GM18870 (cell line): ENCODE data around the gene MAPK1.
"Not testable (repeated sequence)": the region's sequence is repeated elsewhere in the genome, so short reads cannot be mapped to it uniquely, and the experiment has no call there.

Experiments
- ATAC-seq: cut with Tn5 transposase; IDR thresholded peaks from one replicate; pipeline ENCODE4 v1.9.1; 2021; ENCODE audit warnings: moderate library complexity; ENCODE audit not compliant: unreplicated experiment

Gene MAPK1

DNA sequence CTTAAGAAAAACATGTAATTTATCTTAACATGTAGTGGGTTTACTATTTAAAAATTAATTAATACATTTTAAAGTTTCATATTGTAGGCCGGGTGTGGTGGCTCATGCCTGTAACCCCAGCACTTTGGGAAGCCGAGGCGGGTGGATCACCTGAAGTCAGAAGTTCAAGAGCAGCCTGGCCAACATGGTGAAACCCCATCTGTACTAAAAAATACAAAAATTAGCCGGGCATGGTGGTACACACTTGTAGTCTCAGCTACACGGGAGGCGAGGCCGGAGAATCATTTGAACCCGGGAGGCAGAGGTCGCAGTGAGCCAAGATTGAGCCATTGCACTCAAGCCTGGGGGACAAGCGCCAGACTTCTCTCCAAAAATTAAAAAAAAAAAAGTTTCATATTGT, 73.7 kb downstream of the MAPK1 start:
- ATAC-seq = not testable (repeated sequence)

DNA sequence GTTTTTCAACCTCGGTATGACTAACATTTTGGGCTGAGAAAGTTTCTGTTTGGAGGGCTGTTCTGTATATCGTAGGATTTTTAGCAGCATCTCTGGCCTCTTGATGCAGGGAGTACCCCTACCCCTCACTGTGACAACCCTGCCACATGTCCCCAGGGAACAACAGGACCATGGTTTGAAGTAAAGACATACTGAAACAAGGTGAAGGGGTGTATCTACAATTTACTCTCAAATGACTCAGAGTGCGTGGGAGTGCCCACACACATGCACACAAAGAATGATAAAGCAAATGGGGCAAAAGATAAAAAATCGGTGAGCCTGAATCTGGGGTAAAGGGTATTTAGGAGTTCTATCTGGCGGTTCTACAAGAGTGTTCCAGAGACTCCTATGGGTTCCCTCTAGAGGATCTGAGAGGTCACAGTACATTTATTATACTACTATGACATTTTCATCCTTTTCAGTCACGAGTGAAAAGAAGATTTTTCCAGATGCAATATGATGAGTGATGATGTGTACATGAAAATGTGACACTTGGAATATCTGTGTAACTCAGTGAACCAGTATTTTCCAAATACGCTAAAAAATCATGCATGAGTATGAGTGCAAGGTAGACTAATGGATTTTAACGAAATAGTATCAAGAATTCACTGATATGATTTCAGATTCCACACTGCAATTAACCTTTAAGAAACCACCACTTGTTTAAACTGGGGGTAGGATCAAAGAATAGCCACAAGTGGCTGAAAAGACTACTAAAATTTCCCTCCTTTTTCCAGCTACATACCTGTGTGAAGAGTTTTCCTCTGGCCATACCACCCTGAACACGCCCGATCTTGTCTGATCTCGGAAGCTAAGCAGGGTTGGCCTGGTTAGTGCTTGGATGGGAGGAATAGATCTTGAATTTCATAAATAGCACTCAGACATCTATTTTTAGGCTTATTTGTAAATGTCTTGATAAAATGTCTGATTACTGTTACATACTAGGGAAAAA, 75.5 kb downstream of the MAPK1 start:
- peak; percentile 55 for ATAC-seq

DNA sequence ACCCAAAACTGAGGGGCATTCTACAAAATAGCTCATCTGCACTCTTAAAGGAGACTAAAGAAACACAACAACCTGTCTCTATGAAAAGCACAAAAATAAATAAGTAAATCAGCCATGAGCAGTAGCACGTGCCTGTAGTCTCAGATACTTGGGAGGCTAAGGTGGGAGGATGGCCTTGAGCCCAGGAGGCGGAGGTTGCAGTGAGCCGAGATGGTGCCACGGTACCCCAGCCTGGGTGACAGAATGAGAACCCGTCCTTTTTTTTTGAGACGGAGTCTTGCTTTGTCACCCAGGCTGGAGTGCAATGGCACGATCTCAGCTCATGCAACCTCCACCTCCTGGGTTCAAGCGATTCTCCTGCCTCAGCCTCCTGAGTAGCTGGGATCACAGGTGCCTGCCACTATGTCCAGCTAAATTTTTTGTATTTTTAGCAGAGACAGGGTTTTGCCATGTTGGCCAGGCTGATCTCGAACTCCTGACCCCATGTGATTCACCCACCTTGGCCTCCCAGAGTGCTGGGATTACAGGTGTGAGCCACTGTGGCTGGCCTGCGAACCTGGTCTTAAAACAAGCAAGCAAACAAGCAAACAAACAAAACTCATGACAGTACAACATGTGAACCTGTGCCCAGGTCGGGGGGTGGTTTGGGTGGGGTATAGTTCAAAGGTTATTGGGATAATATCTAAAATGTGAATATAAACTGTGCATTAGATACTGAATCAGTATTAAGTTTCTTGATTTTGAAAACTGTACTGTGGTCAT, 76.4 kb downstream of the MAPK1 start:
- not testable (repeated sequence) for ATAC-seq

DNA sequence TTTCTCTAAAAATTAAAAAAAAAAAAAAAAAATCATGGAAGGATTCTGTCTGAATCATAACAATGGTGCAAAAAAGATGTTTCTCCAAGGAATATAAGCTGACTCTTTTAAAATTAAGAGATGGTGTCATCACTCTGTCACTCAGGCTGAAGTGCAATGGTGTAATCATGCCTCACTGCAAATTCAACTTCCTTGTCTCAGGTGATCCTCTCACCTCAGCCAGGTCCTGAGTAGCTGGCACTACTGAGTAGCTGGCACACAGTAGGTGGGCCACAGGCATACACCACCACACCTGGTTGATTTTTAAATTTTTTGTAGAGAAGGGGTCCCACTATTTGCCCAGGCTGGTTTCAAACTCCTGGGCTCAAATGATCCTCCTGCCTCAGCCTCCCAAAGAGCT, 77.1 kb downstream of the MAPK1 start:
- no peak for ATAC-seq

DNA sequence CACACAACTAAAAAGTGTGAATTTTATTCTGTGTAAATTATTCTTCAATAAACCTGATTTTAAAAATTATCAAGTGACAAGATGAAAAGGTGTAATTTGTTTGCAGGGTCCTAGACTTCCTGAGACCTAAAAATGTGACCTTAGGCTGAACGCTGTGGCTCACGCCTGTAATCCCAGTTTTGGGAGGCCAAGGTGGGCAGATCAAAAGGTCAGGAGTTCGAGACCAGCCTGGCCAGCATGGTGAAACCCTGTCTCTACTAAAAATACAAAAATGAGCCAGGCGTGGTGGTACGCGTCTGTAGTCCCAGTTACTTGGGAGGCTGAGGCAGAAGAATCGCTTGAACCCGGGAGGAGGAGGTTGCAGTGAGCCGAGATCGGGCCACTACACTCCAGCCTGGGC, 79.9 kb downstream of the MAPK1 start:
- not testable (repeated sequence) for ATAC-seq

DNA sequence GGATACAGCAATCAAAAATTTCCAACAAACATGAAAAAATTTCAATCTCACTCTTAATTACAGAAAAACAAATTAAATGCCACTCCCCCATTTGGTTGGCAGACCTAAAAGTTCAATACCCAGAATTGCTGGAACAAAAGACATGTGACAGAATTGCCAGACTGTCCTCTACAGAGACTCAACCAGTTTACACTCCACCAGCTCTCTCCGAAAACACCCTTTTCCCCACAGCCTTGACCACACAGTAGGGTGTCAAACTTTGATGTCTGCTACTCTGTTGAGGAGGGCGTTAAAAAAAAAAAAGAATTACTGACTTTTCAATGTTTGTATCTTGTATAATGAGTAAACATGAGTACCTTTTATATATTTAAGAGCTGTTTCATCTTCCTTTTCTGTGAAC, 87.2 kb downstream of the MAPK1 start:
- ATAC-seq = no peak

DNA sequence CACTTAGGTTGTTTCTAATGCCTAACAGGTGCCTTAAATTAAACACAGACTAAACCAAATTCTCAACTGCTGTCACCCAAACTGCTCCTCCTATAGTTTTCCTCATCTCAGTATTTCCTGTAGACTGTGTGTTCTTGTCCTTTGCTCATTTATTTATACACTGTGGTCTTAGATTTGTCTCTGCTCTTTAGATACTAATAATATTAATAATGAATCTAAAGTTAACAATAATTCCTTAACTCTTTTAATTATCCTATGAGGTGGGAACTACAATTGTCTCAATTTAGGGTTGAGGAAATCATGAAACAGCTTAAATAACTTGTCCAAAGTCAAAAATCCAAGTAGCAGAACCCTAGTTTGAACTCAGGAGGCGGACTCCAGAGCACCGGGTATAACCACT, 88.0 kb downstream of the MAPK1 start:
- no peak for ATAC-seq

DNA sequence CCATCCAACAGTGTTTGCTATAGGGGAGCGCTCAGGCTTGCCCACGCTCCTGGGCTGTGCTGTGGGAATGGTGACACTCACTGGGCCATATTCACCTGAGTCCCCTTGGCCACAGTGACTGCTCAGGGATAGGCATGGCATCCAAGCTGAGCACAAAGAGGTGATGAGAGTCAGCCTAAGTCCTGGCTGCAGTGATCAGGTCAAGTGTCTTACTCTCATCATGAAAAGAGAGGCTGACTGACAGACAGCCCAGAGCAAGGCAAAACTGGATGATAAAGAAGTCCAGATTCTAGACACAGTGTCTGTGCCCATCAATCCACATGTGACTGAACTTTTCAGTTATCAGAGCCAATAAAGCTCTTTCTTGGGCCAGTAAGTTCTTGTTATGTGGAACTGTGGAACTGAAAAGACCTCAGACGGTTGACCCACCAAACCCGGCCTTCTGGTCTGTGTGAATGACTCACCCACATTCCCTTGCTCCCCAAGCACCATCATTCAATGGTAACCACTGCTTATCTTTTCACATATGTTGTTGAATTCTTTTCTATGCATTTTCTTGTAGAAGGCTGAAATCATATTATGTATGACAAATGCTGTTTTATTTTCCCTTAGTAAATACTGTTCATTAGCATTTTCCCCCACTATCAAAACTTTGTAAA, 88.6 kb downstream of the MAPK1 start:
- no peak for ATAC-seq

DNA sequence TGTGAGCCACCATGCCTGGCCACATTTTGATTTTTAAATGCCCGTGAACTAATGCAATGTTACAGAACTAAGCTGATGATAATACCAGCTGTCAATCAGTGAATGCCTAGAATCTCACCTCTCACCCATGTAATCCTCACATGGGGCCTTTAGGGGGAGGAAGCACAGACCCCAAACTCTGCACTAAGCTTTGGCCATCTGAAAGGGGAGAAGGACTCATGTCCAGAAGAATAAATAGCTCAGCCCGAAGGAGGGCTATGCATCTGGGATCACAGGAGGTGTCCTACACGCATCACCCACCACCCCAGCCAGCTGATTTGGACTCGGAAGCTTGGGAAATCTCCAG, 95.8 kb downstream of the MAPK1 start:
- ATAC-seq = no peak

DNA sequence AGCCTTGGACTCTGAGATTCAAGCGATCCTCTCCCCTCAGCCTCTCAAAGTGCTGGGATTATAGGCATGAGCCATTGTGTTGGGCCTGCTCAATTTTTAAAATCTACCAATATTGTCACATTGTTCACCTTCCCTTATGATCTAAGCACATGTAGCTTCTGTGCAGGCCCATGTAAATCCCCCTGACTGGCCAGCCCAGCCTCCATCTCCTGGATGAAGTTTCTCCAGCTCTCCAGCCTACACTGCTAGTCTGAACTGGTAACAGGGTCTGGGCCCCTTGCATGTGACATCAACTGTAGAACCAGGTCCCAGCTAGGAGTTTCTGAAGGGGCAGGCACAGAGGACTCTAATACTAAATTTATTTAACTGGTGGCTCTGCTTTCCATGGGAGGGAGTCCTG, 99.0 kb downstream of the MAPK1 start:
- no peak for ATAC-seq

DNA sequence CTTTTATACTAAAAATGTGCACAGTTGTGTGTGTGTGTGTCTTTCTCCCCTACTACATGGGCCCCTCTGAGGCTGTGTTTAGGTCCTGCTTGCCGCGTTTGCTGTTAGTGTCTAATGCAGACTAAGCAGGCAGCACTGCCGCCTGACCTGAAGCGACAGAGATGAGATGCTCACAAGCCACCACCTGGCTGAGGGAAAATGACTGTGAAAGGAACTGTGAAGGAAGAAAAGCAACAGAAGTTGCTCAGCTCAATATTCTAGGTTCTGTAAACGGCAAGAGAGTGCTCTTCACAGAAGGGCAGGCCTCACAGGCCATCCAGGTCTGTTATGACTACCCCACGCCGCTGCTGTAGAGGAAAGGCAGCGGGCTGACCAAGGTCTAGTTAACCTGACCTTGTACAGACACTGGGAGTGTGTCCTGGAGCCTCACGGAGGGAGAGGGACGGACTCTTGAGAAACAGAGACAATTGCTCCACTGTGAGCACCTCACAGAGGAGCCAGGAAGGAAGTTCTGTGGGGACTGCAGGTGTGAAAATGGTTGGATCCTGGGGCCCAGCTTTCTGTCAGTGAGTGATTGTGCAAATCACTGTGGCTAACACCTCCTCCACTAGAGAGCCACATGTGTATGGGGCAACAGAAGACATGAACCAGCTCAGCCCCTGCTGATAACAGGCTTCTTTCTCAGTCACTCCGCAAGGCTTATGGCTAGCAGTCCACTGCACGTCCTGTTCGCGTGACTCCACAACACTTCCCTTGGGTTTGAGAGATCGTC, 100.6 kb downstream of the MAPK1 start:
- ATAC-seq = no peak

DNA sequence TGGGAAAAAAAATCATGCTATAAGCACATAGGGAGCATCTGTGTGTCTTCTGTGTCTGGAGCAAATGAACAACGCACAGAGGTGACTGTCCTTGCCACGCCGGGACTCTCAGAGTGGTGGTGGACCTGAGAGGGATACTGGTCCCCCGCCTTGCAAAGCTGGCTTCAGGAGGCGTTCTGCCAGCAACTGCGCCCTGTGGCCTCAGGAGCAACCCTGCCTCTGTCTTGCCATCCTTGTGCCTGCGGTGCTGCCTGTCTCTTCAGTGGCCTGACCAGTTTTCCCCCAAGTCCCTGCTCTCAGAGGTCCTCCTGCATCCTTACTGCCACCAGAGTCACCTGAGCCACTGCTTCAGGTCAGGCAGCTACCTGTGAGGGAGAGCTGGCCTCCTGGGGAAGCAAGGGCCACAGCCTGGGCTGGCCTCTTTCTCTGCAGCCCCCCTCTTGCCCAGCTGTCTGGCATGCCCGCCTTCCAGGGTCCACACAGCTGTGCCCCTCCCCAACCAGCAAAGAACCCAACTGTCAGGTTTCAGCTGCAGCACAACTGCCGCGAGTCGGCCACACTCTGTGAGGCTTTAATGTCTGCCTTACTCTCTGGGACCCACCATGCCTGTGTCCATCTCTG, 101.4 kb downstream of the MAPK1 start:
- no peak for ATAC-seq

DNA sequence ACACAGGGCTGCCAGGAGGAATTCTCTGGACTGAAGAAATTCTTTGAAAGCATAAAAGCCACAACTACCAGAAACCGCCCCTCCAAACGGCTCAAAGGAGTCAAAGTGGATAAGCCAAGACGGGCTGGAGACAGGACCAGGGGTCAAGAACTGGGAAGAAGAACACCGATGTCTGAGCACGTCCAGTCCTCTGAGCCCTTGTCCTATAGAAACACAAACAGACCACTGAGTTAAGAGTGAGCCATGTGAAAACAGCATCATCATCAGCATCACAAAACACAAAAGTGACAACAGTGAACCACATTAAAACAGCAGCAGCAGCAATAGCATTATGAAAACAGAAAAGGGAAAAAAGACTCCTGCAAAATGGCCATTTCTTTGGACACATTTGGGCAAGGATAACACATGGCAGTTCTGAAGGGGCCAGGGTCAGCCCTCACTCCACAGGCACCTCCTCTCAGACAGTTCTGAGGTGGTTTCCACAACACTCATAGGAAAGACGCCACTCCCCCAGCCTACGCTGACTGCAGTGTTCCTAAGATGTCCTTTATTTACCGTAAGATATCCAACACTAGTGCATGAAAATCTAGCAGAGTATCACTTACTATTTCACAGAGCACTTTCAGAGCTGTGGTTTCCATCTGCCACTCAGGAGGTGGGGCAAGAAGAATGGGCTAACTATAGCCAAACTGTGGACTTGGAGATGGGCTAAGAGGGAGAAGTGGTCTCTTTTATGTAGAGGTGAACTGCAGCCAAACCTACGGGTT, 103.2 kb downstream of the MAPK1 start:
- ATAC-seq = no peak

DNA sequence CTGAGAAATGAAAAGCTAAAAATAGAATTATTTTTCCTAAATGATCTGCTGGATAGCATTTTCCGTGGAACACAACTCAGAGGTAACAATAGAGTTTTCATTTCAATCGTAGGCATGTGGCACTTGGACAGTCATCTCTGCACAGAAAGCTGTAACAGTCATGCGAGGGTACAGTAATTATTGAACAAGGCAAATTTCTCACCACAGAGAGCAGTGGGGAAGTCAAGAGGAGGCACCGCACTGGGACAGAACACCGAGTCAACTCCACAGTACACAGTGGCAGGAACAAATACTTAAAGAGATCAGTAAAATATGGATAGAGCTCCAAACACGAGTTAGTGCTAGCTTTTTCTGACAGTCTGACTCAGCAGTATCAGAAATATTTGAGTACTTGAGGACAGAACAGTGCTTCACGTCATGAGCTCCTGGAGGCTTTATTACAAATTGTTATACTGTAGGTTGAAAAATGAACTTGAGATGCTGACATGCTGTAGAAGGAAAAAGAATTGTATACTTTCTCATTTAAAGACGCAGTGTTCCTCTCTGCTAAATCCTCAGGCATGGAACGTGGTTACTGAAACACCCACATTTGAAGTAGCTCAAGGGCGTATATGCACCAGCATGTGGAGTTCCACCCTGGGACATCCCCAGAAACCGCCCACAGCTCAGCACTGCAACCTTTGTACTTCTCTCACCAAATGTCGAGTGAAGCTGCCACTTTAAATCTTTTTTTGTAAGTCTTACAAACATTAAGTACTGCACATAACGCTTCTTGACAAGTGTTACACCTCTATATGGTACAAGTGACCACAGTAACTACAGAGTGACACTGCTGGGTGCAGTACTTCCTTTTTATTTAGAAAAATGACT, 104.5 kb downstream of the MAPK1 start:
- peak; percentile 42 for ATAC-seq

DNA sequence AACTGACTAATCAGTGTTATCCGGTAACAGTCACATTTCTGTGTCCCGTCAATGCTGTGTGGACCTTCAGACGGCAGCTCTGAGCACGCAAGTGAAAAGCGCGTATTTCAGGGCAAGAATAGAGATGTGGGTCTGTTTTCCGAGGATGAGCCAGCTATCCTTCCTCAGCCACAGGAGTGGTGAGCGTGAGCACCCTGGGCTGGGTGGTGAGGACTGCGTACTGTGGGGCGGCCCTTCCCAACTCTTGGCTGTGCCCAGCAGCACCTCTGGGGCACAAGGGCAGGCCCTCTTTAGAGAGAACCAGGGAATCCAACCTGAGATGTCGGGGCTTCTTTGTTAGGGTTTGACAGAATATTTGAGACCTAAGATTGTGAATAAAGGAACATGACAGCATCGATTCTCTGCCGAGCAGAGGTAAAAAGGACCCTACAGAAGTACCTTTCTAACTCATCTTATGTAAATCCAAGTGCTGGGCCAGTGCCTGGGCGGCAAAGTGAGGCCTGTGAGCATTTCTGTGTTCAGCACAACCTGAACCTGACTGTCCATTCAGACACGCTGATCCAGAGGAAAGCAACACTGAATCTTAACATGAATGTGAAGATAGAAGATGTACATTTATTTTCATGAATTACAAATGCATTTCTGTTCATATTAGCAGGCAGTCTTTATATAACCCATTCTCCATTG, 105.3 kb downstream of the MAPK1 start:
- no peak for ATAC-seq

DNA sequence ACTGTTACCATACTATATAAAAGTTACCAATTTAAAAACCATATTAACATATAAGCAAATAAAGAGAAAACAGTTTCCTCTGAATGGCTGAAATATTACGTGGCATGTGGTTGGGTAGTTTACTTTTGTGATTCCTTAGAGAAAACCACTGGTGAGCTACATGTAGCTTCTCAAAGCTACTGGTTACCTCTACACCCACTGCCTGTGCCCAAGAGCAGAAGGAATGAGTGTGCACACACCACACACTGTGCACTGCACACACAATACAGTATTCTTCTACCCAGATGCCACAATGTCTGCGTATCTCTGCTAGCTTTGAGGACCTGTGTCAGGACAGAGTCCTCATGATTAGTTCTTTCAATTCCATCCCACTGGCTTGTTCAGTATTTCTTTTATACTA, 106.4 kb downstream of the MAPK1 start:
- no peak for ATAC-seq

DNA sequence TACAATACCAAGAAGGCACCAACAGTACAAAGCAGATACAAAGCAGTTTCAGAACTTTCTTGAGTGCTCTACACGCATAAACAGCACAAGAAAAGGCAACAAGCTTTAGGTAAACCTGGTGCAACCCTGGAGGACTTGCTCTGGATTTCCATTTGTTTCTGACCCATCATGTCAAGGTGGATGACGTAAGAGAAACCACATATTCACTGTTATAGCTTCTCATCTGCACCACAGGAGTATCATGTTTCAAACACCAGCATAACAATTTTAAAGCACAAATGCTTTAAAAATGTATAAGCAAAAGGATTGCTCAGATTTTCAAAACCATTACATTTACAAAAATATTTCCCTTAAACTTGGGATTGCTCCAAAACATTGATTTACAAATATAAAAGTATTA, 106.8 kb downstream of the MAPK1 start:
- no peak for ATAC-seq
